ENCODE results near the gene NCBP2L. TPM values are rescaled to one million over a fixed set of nuclear protein-coding genes. Genes with fewer than 3 reads are reported as not detected.

Gene NCBP2L
- total RNA-seq, 2 experiments from 2014 or later = not detected

DNA sequence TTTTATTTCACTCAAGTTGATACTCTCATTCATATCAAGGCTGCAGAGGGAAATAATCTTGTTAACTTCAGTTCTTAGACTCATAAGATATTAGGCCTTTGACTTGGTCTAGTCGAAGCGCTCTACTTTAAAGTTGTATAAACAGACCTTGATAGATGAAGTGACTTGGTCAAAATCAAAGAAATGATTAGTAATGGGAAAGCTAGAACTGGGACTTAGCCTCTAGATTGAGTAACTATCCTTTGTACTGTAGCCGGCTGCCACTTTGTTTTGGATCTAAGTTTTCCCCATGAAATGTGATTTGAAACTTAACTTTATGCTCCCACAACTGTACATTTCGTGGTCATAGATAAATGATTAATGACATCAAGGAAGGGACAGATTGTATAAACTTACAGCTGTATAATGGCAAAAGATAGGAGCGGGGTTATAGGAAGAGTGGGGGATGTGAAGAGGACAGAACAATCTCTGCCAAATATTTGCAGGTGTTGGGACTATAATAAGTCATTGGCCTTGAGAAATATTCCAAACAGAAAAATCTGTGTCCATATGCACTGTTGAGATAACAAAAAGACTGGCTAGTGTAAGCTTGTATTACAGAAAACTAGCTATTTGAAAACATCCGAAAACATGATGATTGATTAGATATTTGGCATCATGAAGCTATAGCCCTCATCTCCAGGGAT lies 65.3 kb downstream of the NCBP2L start:
- H3K4me1 ChIP-seq (ENCODE audit: insufficient read depth, low read length, poor library complexity, severe bottlenecking) = no peaks in the 10 kb centered on the region
- intact Hi-C loops (cut with micrococcal nuclease; ENCODE audit: unreplicated experiment) = no loop called here
- BruUV-seq (replicated peaks) = no TSS peak
- DNase-seq (ENCODE audit: low spot score) = no peak
- ChIA-PET POLR2A (no interaction called here), CTCF (ENCODE audit: unreplicated experiment) (no interaction called here)
- H3K9me2 ChIP-seq (ENCODE audit: insufficient read depth, low read length) = no peaks in the 10 kb centered on the region
- TF ChIP-seq CTCF (conservative IDR thresholded peaks at IDR 0.05; ENCODE audit: low read length) = no peak
- no peak for TF ChIP-seq EZH2phosphoT487 (IDR thresholded peaks at IDR 0.05; ENCODE audit: borderline replicate concordance, low read depth, low read length)
- no peak overlapping the region for H3K27ac ChIP-seq (ENCODE audit: low read depth, low read length, poor library complexity, severe bottlenecking)
- H3K36me3 ChIP-seq (ENCODE audit: insufficient read depth, low read length) = no peaks in the 10 kb centered on the region
- H3K4me3 ChIP-seq (ENCODE audit: low read depth, low read length, poor library complexity, severe bottlenecking) = no peak overlapping the region
- no peak overlapping the region for H3K4me2 ChIP-seq (ENCODE audit: low read length)
- no peaks in the 10 kb centered on the region for H3K79me2 ChIP-seq (ENCODE audit: insufficient read depth, low read depth, low read length)
- no peaks in the 10 kb centered on the region for H4K20me1 ChIP-seq (ENCODE audit: insufficient read depth, low read length)
- no peak overlapping the region for H2AFZ ChIP-seq (ENCODE audit: low read length)
- no peaks in the 10 kb centered on the region for H3K9me3 ChIP-seq (ENCODE audit: low read length)

Other genes with a start within 250 kb of the NCBP2L start
- 57.1 and 74.0 TPM in 2 replicates for gene PRPS1, start 149.2 kb upstream of the NCBP2L start, total RNA-seq (2014; rRNA removed; shearing (Covaris generic))
- 80.0 and 88.3 TPM in 2 replicates for gene PRPS1, start 149.2 kb upstream of the NCBP2L start, total RNA-seq (2022)
- gene TSC22D3, start 1.9 kb upstream of the NCBP2L start, total RNA-seq (2014; rRNA removed; shearing (Covaris generic)) = 28.3 and 35.6 TPM in 2 replicates
- gene TSC22D3, start 1.9 kb upstream of the NCBP2L start, total RNA-seq (2022) = 28.4 and 29.3 TPM in 2 replicates
- not detected in 2 replicates for gene MID2, start 48.1 kb downstream of the NCBP2L start, total RNA-seq (2014; rRNA removed; shearing (Covaris generic))
- not detected in 2 replicates for gene MID2, start 48.1 kb downstream of the NCBP2L start, total RNA-seq (2022)
- not detected in 2 replicates for gene TEX13B, start 204.6 kb downstream of the NCBP2L start, total RNA-seq (2014; rRNA removed; shearing (Covaris generic))
- not detected in 2 replicates for gene TEX13B, start 204.6 kb downstream of the NCBP2L start, total RNA-seq (2022)